ENCODE data around the gene SF3B2.

DNA sequence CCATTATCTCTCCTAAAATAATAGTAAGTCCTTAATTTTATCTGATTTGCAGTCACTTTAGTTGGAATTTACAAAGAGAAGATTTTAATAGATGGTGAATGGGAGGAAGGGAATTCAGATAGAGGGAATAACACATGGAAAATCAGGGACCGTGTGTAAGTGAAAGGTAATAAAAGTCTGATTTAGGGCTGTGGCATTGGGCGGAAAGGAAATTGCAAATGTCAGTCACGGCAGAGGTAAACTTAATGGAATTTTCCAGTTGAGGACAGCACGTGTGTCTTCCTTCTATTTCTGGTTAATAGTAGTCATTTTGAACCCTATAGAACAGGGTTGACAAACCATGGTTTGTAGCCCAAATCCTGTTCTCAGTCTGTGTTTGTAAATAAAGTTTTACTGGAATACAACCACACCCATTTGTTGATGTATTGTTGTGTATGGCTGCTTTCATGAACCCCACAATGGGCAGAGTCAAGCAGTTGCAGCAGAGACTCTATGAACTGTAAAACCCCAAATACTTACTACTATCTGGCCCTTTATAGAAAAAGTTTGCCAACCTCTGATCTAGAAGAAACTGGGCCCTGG lies 52.0 kb downstream of the SF3B2 start:
- TF ChIP-seq, protein P1, sequence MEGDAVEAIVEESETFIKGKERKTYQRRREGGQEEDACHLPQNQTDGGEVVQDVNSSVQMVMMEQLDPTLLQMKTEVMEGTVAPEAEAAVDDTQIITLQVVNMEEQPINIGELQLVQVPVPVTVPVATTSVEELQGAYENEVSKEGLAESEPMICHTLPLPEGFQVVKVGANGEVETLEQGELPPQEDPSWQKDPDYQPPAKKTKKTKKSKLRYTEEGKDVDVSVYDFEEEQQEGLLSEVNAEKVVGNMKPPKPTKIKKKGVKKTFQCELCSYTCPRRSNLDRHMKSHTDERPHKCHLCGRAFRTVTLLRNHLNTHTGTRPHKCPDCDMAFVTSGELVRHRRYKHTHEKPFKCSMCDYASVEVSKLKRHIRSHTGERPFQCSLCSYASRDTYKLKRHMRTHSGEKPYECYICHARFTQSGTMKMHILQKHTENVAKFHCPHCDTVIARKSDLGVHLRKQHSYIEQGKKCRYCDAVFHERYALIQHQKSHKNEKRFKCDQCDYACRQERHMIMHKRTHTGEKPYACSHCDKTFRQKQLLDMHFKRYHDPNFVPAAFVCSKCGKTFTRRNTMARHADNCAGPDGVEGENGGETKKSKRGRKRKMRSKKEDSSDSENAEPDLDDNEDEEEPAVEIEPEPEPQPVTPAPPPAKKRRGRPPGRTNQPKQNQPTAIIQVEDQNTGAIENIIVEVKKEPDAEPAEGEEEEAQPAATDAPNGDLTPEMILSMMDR (IDR thresholded peaks at IDR 0.05): no peak
- no peak for TF ChIP-seq GABPA (IDR thresholded peaks at IDR 0.05; ENCODE audit: low read depth)
- TF ChIP-seq, protein P2, sequence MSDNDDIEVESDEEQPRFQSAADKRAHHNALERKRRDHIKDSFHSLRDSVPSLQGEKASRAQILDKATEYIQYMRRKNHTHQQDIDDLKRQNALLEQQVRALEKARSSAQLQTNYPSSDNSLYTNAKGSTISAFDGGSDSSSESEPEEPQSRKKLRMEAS (IDR thresholded peaks at IDR 0.05; ENCODE audit: low read depth): no peak
- TF ChIP-seq POLR2AphosphoS5 (IDR thresholded peaks at IDR 0.05; ENCODE audit: low read depth, low read length): no peak
- no peak for TF ChIP-seq RAD21 (IDR thresholded peaks at IDR 0.05; ENCODE audit: low read length)
- no peak for TF ChIP-seq ELF1 (IDR thresholded peaks at IDR 0.05)

All from SK-N-SH (cell line).